Measurements from ENCODE around the gene TNFRSF8. TPM values are rescaled to one million over a fixed set of nuclear protein-coding genes. Genes with fewer than 3 reads are reported as not detected.
"Not testable (repeated sequence)": the region's sequence is repeated elsewhere in the genome, so short reads cannot be mapped to it uniquely, and the experiment has no call there.

Gene TNFRSF8
- total RNA-seq, 1 donor from 2014 or later: not detected

DNA sequence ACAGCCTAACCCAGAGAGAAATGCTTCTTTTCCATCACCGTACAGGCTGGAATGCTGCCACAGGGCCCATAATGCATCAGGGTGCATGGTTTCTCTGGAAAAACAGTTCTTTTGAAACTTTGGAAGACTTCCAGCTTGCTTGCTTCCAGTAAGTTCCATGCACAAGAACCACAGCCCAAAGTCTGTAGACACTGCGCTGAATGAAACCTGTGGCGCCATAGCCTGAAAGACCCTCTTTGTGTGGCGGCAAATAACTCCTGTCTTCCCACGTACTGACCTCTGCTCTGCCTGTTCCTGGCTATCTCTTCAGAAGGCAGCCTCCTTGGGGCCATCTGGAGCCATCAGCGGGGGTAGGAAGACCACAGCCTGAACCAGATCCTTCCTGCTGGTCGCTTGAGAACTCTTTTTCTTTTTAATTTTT, 28.7 kb upstream of the TNFRSF8 start:
- H3K4me1 Mint-ChIP-seq: peaks cover 25% of the 10 kb centered on the region
- H3K36me3 Mint-ChIP-seq (ENCODE audit: low read depth): no peaks in the 10 kb centered on the region
- no peaks in the 10 kb centered on the region for H3K27me3 Mint-ChIP-seq (ENCODE audit: low read depth)
- no peaks in the 10 kb centered on the region for H3K9me3 Mint-ChIP-seq
- H3K27ac Mint-ChIP-seq (ENCODE audit: unreplicated experiment): peak overlapping the region; percentile 71
- no peak for DNase-seq (ENCODE audit: low read depth, low spot score)
- no peak overlapping the region for H3K4me3 Mint-ChIP-seq
- TF ChIP-seq, protein P1, sequence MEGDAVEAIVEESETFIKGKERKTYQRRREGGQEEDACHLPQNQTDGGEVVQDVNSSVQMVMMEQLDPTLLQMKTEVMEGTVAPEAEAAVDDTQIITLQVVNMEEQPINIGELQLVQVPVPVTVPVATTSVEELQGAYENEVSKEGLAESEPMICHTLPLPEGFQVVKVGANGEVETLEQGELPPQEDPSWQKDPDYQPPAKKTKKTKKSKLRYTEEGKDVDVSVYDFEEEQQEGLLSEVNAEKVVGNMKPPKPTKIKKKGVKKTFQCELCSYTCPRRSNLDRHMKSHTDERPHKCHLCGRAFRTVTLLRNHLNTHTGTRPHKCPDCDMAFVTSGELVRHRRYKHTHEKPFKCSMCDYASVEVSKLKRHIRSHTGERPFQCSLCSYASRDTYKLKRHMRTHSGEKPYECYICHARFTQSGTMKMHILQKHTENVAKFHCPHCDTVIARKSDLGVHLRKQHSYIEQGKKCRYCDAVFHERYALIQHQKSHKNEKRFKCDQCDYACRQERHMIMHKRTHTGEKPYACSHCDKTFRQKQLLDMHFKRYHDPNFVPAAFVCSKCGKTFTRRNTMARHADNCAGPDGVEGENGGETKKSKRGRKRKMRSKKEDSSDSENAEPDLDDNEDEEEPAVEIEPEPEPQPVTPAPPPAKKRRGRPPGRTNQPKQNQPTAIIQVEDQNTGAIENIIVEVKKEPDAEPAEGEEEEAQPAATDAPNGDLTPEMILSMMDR (conservative IDR thresholded peaks at IDR 0.05): no peak

DNA sequence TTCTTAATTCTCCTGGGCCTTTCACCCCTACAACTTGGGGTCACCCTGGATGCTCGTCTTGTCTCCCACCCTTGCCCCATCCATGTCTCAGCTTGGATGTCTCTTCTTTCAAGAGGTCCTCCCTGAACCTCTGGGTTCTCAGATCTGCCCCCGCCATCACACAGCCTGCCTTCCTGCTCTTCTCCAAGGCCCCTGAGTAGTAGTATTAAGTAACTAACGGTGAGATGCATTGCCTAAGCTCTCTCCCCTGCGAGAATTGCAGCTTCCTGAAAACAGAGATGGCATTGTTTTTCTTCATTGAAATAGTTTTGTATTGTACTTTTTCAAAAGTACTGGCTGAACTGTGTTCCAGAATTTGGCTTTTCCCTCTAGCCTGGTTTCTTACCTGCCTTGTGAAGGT, 27.8 kb upstream of the TNFRSF8 start:
- Mint-ChIP-seq H3K4me1 (peaks cover 26% of the 10 kb centered on the region), H3K36me3 (ENCODE audit: low read depth) (no peaks in the 10 kb centered on the region), H3K27ac (ENCODE audit: unreplicated experiment) (peak overlapping the region; percentile 51), H3K27me3 (ENCODE audit: low read depth) (no peaks in the 10 kb centered on the region), H3K9me3 (no peaks in the 10 kb centered on the region), H3K4me3 (no peak overlapping the region)
- DNase-seq (ENCODE audit: low read depth, low spot score): no peak
- TF ChIP-seq, protein P1 (conservative IDR thresholded peaks at IDR 0.05): no peak

DNA sequence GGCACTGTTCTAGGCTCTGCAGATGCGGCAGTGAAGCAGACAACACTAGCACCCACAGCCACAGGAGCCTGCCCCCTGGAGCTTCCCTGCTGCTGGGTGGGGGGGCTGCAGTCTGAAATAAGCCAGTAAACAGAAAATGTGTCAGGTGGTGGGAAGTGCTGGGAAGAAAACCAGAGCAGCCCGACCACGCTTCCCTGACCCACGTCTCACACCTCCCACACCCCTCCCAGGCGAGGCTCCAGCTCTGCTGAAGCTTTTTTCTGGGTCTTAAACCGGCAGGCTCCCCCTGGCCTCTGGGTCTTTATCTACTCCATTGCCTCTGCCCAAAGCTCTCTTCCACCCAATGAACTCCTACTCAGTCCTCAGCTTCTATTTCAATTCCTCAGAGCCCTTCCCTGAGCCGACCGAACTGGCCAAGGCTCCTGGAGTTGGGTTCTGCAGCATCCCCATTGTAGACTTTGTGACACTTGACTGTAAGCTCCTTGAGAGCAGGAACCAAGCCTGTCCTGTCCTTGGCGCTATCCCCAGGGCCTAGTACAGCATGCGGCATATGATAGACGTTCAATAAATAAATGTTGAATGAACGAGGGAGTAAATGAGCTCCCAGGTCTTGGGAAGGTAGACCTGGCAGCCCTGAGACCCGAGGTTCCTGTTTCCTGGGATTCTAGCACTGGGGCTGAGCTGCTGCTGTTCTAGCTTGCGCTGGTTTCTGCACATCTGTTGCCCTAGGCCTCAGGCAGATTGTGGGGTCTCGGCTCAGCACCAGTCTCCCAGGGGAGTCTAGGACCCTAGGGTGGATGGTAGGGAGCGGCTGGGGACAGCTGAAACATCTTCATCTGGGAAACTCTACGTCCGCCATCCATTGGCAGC, 25.4 kb upstream of the TNFRSF8 start:
- Mint-ChIP-seq H3K27ac (ENCODE audit: unreplicated experiment) (peak overlapping the region; percentile 69), H3K36me3 (ENCODE audit: low read depth) (no peaks in the 10 kb centered on the region), H3K9me3 (no peaks in the 10 kb centered on the region), H3K4me3 (no peak overlapping the region), H3K27me3 (ENCODE audit: low read depth) (no peaks in the 10 kb centered on the region), H3K4me1 (peaks cover 31% of the 10 kb centered on the region)
- TF ChIP-seq, protein P1 (conservative IDR thresholded peaks at IDR 0.05): no peak
- no peak for DNase-seq (ENCODE audit: low read depth, low spot score)

DNA sequence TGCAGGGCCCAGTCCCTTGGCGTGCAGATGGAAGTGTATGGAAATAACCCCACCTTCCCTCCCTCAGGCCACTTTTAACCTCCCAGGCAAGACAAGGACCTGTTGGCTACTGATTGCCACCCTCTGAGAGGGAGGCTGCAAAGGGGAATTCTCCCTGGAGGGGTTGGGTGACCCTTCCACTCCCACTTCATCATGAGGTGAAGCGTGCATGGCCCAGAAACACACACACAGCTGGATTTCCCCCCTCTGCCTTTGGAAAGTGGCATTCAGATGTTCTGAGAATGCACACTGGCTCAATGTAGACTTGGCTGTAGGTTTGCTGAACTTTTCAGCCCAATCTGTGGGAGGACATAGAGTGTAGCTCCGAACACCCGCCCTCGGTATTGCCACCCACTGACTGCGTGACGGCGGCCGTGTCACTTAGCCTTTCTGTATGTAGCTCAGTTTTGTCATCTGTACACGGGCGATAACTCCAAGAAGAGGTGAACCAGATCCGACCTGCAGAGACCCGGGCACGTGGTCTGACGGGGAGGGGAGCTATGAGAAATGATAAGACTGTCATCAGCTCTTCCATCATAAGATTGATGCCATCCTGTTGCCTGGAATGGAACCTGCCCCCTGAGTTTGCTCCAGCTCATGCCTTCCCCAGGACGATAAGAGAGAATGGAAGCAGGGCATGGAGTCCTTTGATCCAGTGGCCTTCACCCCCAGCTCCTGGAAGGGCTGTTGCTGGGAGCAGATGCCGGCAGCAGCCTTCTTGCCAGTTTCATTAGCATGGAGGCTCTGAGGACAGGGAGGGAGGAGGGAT, 24.5 kb upstream of the TNFRSF8 start:
- Mint-ChIP-seq H3K4me3 (no peak overlapping the region), H3K9me3 (no peaks in the 10 kb centered on the region), H3K4me1 (peaks cover 31% of the 10 kb centered on the region), H3K27ac (ENCODE audit: unreplicated experiment) (no peak overlapping the region), H3K27me3 (ENCODE audit: low read depth) (no peaks in the 10 kb centered on the region), H3K36me3 (ENCODE audit: low read depth) (no peaks in the 10 kb centered on the region)
- DNase-seq (ENCODE audit: low read depth, low spot score): no peak
- TF ChIP-seq, protein P1 (conservative IDR thresholded peaks at IDR 0.05): no peak

DNA sequence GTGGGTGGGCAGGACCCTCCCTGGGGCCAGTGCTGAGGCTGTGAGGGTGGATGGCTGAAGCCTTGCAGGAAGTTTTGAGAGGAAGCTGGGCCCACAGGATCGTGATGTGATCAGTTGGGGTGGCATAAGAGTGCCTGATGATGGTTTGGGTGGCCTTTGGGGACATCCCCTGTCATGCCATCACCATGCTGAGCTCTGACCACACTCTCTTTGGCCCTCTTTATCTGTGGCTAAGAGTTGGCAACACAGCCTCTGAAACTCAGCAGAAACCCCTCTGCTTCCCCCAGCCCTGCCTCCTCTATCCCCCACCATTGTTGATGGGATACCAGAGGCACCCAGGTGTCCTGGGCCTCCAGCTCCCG, 24.0 kb upstream of the TNFRSF8 start:
- peaks cover 30% of the 10 kb centered on the region for H3K4me1 Mint-ChIP-seq
- TF ChIP-seq, protein P1 (conservative IDR thresholded peaks at IDR 0.05): no peak
- no peaks in the 10 kb centered on the region for H3K27me3 Mint-ChIP-seq (ENCODE audit: low read depth)
- no peaks in the 10 kb centered on the region for H3K36me3 Mint-ChIP-seq (ENCODE audit: low read depth)
- no peaks in the 10 kb centered on the region for H3K9me3 Mint-ChIP-seq
- DNase-seq (ENCODE audit: low read depth, low spot score): no peak
- H3K27ac Mint-ChIP-seq (ENCODE audit: unreplicated experiment): no peak overlapping the region
- H3K4me3 Mint-ChIP-seq: no peak overlapping the region

DNA sequence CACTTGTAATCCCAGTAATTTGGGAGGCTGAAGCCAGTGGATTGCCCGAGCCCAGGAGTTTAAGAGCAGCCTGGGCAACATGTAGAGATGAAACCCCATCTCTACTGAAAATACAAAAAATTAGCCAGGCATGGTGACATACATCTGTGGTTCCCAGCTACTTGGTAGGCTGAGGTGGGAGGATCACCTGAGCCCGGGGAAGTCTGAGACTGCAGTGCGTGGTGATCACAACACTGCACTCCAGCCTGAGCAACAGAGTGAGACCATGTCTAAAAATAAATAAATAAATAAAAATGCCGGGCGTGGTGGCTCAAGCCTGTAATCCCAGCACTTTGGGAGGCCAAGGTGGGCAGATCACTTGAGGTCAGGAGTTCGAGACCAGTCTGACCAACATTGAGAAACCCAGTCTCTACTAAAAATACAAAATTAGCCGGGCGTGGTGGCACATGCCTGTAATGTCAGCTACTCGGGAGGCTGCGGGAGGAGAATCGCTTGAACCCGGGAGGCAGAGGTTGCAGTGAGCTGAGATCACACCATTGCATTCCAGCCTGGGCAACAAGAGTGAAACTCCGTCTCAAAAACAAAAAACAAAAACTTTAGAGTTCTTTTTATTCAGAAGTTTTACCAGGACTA, 23.2 kb upstream of the TNFRSF8 start:
- not testable (repeated sequence) for H3K27me3 Mint-ChIP-seq (ENCODE audit: low read depth); DNase-seq (ENCODE audit: low read depth, low spot score); H3K4me3 Mint-ChIP-seq; H3K27ac Mint-ChIP-seq (ENCODE audit: unreplicated experiment); H3K9me3 Mint-ChIP-seq; H3K36me3 Mint-ChIP-seq (ENCODE audit: low read depth)
- H3K4me1 Mint-ChIP-seq: peaks cover 24% of the 10 kb centered on the region
